ENCODE measurements around the gene CATSPERE.
"Not testable (repeated sequence)": the region's sequence is repeated elsewhere in the genome, so short reads cannot be mapped to it uniquely, and the experiment has no call there.

Gene CATSPERE

GRCh38 chr1:244680667-244681066, 219.6 kb downstream of the CATSPERE start:
- no peak for TF ChIP-seq CTCF (IDR thresholded peaks at IDR 0.05; ENCODE audit: low read length)
- no peak for TF ChIP-seq EZH2 (IDR thresholded peaks at IDR 0.05; ENCODE audit: borderline replicate concordance, low read length)
- Histone ChIP-seq H3F3A (ENCODE audit: insufficient read depth, low read length) (no peaks in the 10 kb centered on the region), H3K4me2 (ENCODE audit: low read length) (no peak overlapping the region), H3K36me3 (ENCODE audit: insufficient read depth, low read length) (peaks cover 53% of the 10 kb centered on the region), H3K9me3 (ENCODE audit: low read length) (no peaks in the 10 kb centered on the region), H3K79me2 (ENCODE audit: insufficient read depth, low read length) (peaks cover 89% of the 10 kb centered on the region), H2AFZ (ENCODE audit: low read length) (no peak overlapping the region), H3K9me2 (ENCODE audit: low read depth, low read length) (no peaks in the 10 kb centered on the region), H4K20me1 (ENCODE audit: insufficient read depth, low read length) (peaks cover under 1% of the 10 kb centered on the region; the same call in 1 of the 2 replicates), H3K4me3 (ENCODE audit: low read depth, low read length, poor library complexity, severe bottlenecking) (no peak overlapping the region), H3K9ac (ENCODE audit: low read length) (no peak overlapping the region), H3K27me3 (ENCODE audit: insufficient read depth, low read length) (no peaks in the 10 kb centered on the region), H3K27ac (ENCODE audit: low read depth, low read length, poor library complexity, severe bottlenecking) (no peak overlapping the region), H3K4me1 (ENCODE audit: insufficient read depth, low read length, severe bottlenecking) (no peaks in the 10 kb centered on the region)

- Histone ChIP-seq H3K36me3 (ENCODE audit: insufficient read depth, low read length) (peaks cover 67% of the 10 kb centered on the region), H3K79me2 (ENCODE audit: insufficient read depth, low read length) (peaks cover 89% of the 10 kb centered on the region)
- not testable (repeated sequence) for H3K4me1 ChIP-seq (ENCODE audit: insufficient read depth, low read length, severe bottlenecking); H3K27ac ChIP-seq (ENCODE audit: low read depth, low read length, poor library complexity, severe bottlenecking); H3K9me3 ChIP-seq (ENCODE audit: low read length); H3K9me2 ChIP-seq (ENCODE audit: low read depth, low read length); H3F3A ChIP-seq (ENCODE audit: insufficient read depth, low read length); H3K4me2 ChIP-seq (ENCODE audit: low read length); H3K9ac ChIP-seq (ENCODE audit: low read length); H4K20me1 ChIP-seq (ENCODE audit: insufficient read depth, low read length); H3K27me3 ChIP-seq (ENCODE audit: insufficient read depth, low read length); H3K4me3 ChIP-seq (ENCODE audit: low read depth, low read length, poor library complexity, severe bottlenecking); H2AFZ ChIP-seq (ENCODE audit: low read length)
These were observed 221.0 kb downstream of the CATSPERE start for GRCh38 chr1:244682087-244682486.

All from OCI-LY1 (cell line).